ENCODE results near the gene KPNA1. TPM values are rescaled to one million over a fixed set of nuclear protein-coding genes. Genes with fewer than 3 reads are reported as not detected.

KPNA1 gene
- total and polyA plus RNA-seq, 2 of the 13 experiments (the other 11 are each of a cell fraction or from before 2014, with no cell fraction given): 15.4 to 30.0 TPM

- TF ChIP-seq, protein P1, sequence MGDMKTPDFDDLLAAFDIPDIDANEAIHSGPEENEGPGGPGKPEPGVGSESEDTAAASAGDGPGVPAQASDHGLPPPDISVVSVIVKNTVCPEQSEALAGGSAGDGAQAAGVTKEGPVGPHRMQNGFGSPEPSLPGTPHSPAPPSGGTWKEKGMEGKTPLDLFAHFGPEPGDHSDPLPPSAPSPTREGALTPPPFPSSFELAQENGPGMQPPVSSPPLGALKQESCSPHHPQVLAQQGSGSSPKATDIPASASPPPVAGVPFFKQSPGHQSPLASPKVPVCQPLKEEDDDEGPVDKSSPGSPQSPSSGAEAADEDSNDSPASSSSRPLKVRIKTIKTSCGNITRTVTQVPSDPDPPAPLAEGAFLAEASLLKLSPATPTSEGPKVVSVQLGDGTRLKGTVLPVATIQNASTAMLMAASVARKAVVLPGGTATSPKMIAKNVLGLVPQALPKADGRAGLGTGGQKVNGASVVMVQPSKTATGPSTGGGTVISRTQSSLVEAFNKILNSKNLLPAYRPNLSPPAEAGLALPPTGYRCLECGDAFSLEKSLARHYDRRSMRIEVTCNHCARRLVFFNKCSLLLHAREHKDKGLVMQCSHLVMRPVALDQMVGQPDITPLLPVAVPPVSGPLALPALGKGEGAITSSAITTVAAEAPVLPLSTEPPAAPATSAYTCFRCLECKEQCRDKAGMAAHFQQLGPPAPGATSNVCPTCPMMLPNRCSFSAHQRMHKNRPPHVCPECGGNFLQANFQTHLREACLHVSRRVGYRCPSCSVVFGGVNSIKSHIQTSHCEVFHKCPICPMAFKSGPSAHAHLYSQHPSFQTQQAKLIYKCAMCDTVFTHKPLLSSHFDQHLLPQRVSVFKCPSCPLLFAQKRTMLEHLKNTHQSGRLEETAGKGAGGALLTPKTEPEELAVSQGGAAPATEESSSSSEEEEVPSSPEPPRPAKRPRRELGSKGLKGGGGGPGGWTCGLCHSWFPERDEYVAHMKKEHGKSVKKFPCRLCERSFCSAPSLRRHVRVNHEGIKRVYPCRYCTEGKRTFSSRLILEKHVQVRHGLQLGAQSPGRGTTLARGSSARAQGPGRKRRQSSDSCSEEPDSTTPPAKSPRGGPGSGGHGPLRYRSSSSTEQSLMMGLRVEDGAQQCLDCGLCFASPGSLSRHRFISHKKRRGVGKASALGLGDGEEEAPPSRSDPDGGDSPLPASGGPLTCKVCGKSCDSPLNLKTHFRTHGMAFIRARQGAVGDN (CRISPR knock-in tag; IDR thresholded peaks at IDR 0.05): peak; percentile 98
- TF ChIP-seq ZNF556 (CRISPR knock-in tag; IDR thresholded peaks at IDR 0.05; ENCODE audit: borderline replicate concordance) (peak; percentile 95), ZNF83 (CRISPR knock-in tag; IDR thresholded peaks at IDR 0.05; ENCODE audit: borderline replicate concordance) (peak; percentile 83; the same call in 1 of the 2 replicates), PHB2 (IDR thresholded peaks at IDR 0.05; ENCODE audit: partially characterized antibody) (no peak), SNAPC4 (CRISPR knock-in tag; IDR thresholded peaks at IDR 0.05) (peak; percentile 45; the same call in 1 of the 2 replicates), MBD4 (IDR thresholded peaks at IDR 0.05; ENCODE audit: borderline replicate concordance, low read length) (no peak), RXRA (CRISPR knock-in tag; IDR thresholded peaks at IDR 0.05) (peak; percentile 78), ZNF350 (CRISPR knock-in tag; IDR thresholded peaks at IDR 0.05; ENCODE audit: borderline replicate concordance, low read depth) (peak; percentile 65; the same call in 1 of the 2 replicates), ZNF446 (CRISPR knock-in tag; IDR thresholded peaks at IDR 0.05) (peak; percentile 60; the same call in 1 of the 2 replicates)
- TF ChIP-seq, protein P2, sequence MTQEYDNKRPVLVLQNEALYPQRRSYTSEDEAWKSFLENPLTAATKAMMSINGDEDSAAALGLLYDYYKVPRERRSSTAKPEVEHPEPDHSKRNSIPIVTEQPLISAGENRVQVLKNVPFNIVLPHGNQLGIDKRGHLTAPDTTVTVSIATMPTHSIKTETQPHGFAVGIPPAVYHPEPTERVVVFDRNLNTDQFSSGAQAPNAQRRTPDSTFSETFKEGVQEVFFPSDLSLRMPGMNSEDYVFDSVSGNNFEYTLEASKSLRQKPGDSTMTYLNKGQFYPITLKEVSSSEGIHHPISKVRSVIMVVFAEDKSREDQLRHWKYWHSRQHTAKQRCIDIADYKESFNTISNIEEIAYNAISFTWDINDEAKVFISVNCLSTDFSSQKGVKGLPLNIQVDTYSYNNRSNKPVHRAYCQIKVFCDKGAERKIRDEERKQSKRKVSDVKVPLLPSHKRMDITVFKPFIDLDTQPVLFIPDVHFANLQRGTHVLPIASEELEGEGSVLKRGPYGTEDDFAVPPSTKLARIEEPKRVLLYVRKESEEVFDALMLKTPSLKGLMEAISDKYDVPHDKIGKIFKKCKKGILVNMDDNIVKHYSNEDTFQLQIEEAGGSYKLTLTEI (CRISPR knock-in tag; conservative IDR thresholded peaks at IDR 0.05): no peak
Measured at GRCh38 chr3:122383771-122384697, 130.7 kb downstream of the KPNA1 start, which contains the start of gene FAM162A (continued).

Data from HepG2 (cell line).